GM06990 (cell line): ENCODE data around the gene AKAP13.

Experiments
- DNase-seq: peaks from one replicate; pipeline ENCODE4 v3.0.0-alpha.2; 2011; ENCODE audit not compliant: insufficient read length; ENCODE audit errors: extremely low read depth
- H3K27me3 ChIP-seq: replicated peaks from 2 replicates; pipeline ENCODE4 v1.6.0; 2011; ENCODE audit warnings: low read length; ENCODE audit not compliant: control insufficient read depth, insufficient read depth
- H3K36me3 ChIP-seq: 2 replicates; pipeline ENCODE4 v1.5.1; 2011; ENCODE audit warnings: low read length; ENCODE audit not compliant: control insufficient read depth, insufficient read depth
- H3K4me3 ChIP-seq: replicated peaks from 2 replicates; pipeline ENCODE4 v1.5.1; 2011; ENCODE audit warnings: low read depth, mild to moderate bottlenecking, control low read depth, low read length
- CTCF ChIP-seq: IDR thresholded peaks from 2 replicates; pipeline ENCODE4 v1.5.1; 2011; ENCODE audit warnings: low read length, control low read depth, mild to moderate bottlenecking, inconsistent platforms; ENCODE audit not compliant: insufficient read depth, poor library complexity, severe bottlenecking

The AKAP13 gene

GRCh38 chr15:85386261-85386660 lies 5.9 kb downstream of the AKAP13 start:
- no peaks in the 10 kb centered on the region for H3K27me3 ChIP-seq
- TF ChIP-seq CTCF: no peak
- H3K4me3 ChIP-seq: no peak overlapping the region
- H3K36me3 ChIP-seq: no peaks in the 10 kb centered on the region; the same call in 1 of the 2 replicates
- no peak for DNase-seq

GRCh38 chr15:85388566-85389305 lies 8.3 kb downstream of the AKAP13 start:
- no peaks in the 10 kb centered on the region; the same call in 1 of the 2 replicates for H3K36me3 ChIP-seq
- H3K4me3 ChIP-seq: no peak overlapping the region
- H3K27me3 ChIP-seq: no peaks in the 10 kb centered on the region
- no peak for TF ChIP-seq CTCF
- DNase-seq: no peak

GRCh38 chr15:85389306-85389650 lies 8.9 kb downstream of the AKAP13 start:
- no peaks in the 10 kb centered on the region for H3K27me3 ChIP-seq
- H3K36me3 ChIP-seq: no peaks in the 10 kb centered on the region; the same call in 1 of the 2 replicates
- H3K4me3 ChIP-seq: no peak overlapping the region
- DNase-seq: no peak
- no peak for TF ChIP-seq CTCF

GRCh38 chr15:85389772-85390171 lies 9.4 kb downstream of the AKAP13 start:
- no peak overlapping the region for H3K4me3 ChIP-seq
- no peak for DNase-seq
- TF ChIP-seq CTCF: no peak
- H3K27me3 ChIP-seq: no peaks in the 10 kb centered on the region
- no peaks in the 10 kb centered on the region; the same call in 1 of the 2 replicates for H3K36me3 ChIP-seq

- TF ChIP-seq CTCF: no peak
- Histone ChIP-seq H3K27me3 (no peaks in the 10 kb centered on the region), H3K36me3 (no peaks in the 10 kb centered on the region), H3K4me3 (no peak overlapping the region)
- DNase-seq: no peak
These were observed 12.8 kb downstream of the AKAP13 start for GRCh38 chr15:85393210-85393609.
